GM21367 (cell line): ENCODE results near the gene CCT6B.

Experiments used
- ATAC-seq: cut with Tn5 transposase; IDR thresholded peaks from one replicate; pipeline ENCODE4 v1.9.1; 2021; ENCODE audit not compliant: unreplicated experiment

Gene CCT6B

DNA sequence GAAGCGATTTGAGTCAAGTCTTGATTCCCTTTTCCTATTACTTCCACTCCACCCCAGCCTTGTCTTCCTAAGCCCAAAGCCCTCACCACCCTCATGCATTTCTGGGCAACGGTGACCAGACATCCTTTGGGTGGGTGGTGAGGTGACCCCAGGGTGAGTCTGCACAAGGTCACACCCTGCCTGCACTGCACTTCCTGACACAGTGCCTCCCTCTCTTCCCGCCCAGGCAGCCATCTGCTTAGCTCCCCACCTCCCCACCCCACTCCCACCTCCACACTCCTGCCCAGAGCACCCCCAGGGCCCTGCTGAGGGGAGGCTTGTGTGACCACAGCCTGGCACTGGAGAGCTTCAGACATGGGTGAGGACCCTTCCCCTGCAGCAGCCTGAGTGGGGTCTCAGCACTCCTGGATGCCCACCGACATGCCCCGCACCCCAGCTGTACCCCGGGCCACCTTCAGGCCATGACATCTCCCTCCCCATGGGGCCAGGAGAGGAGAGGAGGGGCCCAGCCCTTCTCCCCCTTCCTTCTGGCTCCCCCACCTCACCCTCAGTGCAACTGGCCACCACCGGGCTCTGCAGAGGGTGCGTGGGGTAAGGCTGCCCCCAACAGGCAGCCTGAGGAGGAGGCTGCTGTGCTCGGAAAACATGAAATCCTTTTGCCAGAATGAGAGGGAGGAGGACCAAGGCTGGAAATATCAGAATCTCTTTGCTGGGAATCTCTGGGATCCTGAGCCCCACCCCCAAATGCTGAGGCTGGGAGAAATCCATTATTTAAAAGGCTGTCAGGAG is 68.6 kb downstream of the CCT6B start:
- no peak for ATAC-seq

DNA sequence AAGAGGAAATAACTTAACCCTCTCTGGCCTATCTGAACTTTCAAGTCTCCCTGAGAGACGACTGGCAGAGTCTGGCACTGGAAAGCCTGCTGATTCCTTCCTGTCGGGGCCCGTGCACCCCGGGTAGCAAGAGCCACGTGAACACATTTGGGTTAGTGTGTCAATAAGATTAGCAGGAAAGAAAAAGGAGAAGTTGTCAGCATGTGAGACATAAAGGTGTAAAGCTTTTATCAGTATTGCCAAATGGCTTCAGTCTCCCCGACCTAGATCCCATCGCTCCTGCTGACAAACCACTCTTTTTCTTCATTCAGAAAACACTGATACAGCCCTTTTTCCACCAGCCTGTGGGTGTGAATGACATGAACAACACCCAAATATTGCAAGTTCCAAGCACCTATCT is 74.4 kb downstream of the CCT6B start:
- ATAC-seq: no peak

DNA sequence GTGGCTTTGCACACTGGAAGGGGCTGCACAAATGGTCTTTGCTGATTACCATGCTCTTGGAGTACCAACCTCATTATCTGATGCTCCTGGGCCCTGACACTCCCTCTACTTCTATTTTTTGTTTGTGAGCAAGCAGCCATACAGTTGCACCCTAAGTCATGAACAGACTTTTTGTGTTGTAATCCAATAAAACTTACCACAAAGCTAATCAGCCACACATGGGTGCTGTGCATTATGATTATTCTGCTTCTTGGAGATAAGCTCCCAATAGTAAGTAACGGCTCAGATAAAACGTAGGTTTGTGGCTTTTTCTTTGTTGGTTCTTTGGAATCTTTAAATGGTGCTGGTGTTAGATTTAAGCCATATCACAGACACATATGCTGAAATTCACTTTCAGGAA is 76.2 kb downstream of the CCT6B start:
- ATAC-seq: no peak

- no peak for ATAC-seq
Measured at GRCh38 chr17:34884597-34884996, 76.7 kb downstream of the CCT6B start.

GRCh38 chr17:34883106-34884000 is 77.9 kb downstream of the CCT6B start:
- ATAC-seq: no peak

GRCh38 chr17:34879146-34879545 is 82.1 kb downstream of the CCT6B start:
- no peak for ATAC-seq
